ENCODE results near the gene PGM2L1.

DNA sequence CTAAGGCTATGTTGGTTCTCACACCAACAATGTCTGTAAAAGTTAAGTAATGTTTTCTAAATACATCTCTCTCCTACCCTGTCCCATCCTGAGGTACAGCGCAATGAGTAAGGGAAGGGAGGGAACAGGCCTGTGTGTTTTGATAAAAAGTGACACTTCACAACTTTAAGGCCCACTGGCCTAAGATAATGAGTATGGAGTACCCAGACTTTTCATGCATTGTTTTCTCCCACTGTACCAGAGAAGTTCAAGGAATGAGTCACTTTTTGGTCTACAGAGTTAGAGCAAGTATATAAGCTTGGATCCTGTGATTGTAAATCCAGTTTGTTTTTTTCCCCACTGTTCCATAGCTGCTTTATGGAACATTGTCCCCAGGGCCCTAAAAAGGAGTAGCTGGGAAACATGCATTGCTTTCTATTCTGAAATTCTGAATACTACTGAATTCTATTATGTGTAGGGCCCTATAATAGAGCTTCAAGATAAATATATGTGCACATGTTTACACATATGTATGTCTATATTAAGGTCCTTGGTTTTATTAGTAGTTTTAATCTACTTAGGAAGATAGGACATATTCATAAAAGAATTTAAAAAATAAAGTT, 39.3 kb upstream of the PGM2L1 start:
- TF ChIP-seq POLR2AphosphoS5 (IDR thresholded peaks at IDR 0.05; ENCODE audit: low read depth, low read length) (no peak), POLR2A (IDR thresholded peaks at IDR 0.05; ENCODE audit: low read depth, low read length) (no peak), TAF1 (IDR thresholded peaks at IDR 0.05; ENCODE audit: borderline replicate concordance, low read depth, low read length) (no peak)

All from GM12892 (cell line).